GM18498 (cell line): ENCODE data around the gene DVL1.
"Not testable (repeated sequence)": the region's sequence is repeated elsewhere in the genome, so short reads cannot be mapped to it uniquely, and the experiment has no call there.

ENCODE experiments used
- ATAC-seq: cut with Tn5 transposase; IDR thresholded peaks from one replicate; pipeline ENCODE4 v1.9.1; 2021; ENCODE audit warnings: mild to moderate bottlenecking, moderate library complexity; ENCODE audit not compliant: unreplicated experiment

The DVL1 gene

DNA sequence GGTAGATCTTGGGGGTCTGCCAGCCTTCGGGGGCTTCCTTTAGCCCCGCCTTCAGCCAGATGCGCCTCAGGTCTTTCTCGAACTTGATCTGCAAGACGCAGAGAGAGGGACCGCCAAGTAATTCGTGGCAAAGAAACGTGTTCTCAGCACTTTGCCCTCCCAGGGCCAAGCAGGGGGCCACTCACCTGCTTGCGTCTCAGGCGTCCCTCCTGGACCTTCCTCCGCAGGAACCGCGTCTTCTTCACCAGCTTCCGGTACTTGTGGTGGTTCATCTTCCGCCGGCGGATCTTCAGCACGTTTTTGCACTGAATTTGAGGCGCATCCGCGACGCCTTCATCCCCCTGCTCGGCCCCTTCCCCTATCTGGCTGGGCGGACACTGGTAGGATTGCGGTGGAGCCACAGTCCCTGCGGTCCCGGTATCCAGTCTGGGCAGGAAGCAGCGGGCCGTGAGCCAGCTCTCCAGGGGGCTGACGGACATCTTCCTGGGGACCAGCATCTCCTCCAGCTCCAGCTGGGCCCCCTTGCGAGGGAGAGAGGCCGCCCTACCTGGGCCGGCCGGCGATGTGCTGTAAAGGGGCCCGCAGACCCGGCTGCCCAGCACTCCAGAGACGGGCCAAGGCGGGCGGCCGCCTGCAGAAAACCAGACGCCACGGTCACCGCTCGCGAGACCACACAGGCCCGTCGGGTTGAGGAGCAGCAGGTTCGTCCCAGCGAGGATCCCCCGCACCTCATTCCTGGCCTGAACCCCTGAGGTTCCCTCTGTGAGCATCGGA lies 24.8 kb upstream of the DVL1 start:
- ATAC-seq, result no peak

- no peak for ATAC-seq
Measured at GRCh38 chr1:1373051-1373814, 24.0 kb upstream of the DVL1 start.

DNA sequence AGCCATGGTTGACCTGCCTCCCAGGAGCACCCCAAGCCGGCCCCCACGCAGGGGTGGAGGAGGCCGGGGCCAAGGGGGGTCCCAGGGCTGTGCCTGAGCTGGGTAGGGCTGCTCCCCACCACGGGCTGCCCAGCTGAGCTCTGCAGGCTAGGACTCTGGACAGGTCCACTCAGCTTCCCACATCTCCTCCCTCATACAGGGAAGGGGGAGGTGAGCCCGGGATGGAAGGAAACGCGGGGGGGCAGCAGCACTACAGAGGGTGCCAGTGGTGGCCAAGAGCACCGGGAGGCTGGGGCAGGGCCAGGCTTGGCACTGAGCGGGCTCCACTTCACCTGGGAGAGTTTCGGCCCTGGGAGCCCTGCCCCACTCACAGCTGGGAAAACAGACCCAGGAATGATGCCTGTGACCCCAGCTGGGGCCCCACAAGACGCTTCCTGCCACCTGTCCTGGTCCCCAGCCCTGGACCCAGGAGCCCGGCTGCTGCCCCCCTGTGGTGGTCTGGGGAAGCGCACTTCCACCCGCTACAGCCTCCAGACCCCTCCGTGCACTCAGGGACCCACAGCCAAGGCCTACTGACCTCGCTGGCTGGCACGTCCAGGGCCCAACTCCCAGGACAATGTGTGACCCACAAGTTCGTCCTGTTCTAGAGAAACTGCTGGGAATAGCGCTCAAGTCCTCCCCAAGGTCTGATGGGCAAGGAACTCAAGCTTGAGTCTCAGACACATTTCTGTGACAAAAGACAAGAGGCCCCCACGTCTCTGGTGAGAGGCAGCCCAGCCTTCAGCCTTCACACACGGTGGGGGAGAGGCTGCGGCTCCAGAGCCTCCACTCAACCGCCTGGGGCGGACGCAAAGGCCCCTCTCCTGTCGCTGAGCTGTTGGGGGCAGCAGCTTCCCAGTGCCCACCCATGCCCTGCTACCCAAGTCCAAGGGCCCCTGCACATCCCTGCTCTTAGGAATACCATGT lies 22.8 kb upstream of the DVL1 start:
- no peak for ATAC-seq

DNA sequence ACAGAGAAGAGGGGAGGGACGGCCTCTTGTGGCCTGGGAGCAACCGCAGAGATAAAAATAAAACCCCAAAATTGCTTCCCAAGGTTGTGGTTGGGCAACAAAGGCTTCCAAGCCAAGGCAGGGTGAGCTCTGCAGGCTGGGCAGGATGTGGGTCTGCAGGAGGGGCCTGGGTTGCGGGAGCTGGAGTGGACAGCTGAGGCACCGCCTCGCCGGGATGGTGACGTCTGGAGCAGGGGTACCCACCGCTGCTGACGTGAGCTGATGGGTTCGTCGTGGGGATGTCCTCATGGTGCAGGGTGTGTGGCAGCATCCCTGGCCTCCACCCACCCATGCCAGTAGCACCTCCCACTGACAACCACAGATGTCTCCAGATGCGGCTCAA lies 22.1 kb upstream of the DVL1 start:
- ATAC-seq, result no peak

DNA sequence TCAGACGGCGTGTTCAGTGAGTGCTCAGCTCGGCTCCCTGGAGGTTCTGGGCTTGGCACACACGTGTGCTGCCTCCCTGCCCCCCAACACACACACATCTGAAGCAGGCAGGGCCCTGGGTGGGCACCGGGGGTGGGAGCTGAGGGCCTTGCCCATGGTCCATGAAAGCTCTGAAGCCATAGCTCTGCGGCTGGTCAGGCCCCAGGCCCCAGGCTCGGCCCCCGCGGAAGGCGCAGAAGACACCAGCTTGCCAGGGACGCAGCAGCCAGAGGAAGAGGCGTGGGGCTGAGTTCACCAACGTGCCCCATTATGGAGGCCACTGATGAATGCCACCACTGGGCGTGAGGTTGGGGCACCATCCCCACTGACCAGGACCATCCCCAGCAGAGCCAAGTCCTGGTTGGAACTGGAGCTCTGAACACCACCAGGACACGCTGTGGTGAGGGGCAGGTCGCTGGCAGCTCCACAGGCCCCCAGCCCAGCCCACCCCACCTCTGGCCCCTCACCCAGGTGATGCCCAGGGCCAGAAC lies 21.6 kb upstream of the DVL1 start:
- ATAC-seq, result no peak

- not testable (repeated sequence) for ATAC-seq
Measured at GRCh38 chr1:1370094-1370493, 20.9 kb upstream of the DVL1 start.

GRCh38 chr1:1367315-1367714 lies 18.1 kb upstream of the DVL1 start:
- no peak for ATAC-seq

DNA sequence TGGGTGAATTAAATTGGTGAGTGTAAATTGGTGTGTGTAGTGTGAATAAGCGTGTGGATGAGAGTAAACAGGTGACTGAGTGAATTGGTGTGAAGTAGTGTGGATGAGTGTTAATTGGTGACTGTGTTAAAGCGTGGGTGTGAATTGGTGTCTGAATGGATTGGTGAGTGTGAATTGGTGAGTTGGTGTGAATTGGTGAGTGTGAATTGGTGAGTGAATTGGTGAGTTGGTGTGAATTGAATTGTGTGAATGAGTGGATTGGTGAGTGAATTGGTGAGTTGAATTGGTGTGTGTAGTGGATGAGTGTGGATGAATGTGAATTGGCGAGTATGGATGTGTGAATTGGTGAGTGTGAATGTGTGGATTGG lies 17.5 kb upstream of the DVL1 start:
- no peak for ATAC-seq

DNA sequence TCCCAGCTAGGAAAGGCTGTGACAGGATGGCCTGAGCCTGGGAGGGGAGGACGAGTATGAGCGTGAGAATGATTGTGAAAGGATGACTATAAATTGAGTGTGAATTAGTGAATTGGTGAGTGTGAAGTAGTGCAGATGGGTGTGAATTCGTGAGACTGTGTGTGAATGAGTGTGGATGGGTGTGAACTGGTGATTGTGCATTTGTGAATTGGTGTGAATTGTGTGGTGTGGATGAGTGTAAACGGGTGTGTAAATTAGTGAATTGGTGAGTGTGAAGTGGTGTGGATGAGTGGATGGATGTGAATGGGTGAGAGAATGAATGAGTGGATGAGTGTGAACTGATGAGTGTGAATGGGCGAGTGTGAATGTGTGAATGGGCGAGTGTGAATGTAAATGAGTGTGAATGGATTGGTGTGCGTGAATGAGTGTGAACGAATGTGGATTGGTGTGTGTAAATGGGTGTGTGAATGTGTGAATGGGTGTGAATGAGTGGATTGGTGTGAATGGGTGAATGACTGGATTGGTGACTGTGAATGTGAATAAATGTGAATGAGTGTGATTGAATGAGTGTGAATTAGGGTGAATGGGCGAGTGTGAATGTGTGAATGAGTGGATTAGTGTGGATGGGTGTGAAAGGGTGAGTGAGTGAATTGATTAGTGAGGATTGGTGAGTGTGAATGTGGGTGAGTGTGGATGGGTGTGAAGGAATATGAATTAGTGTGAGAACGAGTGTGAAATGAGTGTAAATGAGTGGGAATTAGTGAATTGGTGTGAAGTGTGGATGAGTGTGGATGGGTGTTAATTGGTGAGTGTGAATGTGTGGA lies 16.9 kb upstream of the DVL1 start:
- no peak for ATAC-seq

DNA sequence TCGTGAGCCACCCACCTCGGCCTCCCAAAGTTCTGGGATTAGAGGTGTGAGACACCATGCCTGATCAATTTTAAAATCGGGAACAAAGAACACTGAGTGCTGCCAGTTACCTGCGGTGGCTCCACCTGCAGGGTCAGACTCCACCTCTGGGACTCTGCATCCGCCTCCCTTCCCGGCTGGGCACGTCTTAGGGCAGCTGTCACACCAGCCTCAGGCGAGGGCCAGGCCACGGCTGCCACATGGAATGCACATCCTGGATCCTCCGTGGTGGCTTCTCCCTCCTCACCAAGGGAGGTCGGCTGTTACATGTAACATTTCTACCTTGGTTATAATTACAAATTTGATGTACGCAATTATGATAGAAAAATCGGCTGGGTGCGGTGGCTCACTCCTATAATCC lies 15.0 kb upstream of the DVL1 start:
- no peak for ATAC-seq

DNA sequence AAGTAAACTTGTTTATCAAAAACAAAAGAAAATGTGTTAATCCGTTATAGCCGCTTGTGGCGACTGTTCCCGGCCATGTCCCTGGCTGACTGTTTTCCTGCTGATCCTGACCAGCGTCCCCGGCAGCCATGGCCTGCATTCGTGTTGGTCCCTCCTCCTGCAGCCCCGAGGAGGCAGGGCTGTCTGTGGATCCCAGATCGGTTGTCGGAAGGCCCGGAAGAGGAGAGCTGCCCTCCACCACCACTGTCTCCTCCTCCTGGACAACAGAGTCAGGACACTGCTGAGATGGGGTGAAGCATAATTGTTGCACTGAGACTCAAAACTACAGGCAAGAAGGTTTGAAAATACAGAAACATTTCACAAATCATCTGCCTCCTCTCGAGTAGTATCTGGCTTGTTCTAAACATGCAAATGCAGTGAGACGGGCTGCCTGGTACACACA lies 12.8 kb upstream of the DVL1 start:
- ATAC-seq, result no peak

GRCh38 chr1:1361233-1361981 lies 12.2 kb upstream of the DVL1 start:
- ATAC-seq, result no peak

GRCh38 chr1:1360506-1361169 lies 11.4 kb upstream of the DVL1 start:
- ATAC-seq, result no peak

DNA sequence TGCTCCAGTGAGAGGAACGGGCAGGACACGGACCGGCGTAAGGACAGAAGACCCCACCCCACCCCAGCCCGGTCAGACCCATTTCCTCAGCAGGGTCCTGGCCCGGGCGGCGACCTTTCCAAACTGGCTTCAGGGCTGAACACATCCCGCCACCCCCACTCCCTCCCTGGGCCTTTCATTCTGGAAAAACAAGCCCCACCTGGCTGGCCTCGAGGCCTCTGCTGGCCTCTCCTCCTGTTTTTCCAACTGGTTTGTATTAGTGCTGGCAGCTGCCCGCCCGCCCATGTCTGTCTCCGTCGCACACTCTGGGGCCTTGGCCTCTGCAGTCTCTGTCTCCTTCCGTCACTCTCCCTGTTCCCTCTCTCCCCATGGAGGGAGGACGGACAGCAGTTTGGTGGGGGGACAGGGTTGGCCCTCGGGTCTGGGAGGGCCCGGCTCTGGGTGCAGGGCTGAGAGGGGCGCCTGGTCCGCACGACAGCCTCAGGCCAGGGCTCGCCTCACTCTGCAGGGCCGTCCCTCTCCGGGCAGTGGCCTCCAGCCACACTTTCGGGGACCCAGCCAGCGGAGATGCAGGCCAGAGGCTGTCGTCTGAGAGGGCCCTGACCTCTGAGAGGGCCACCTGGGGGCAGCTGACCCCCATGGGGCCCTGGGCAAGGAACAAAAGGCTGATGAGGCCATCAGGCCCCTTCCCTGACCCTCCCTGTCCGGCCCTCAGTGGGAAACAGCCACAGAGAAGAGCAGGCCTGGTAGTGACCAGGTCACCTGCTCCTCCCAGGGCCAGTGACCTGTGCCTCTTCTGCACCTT lies 10.6 kb upstream of the DVL1 start:
- ATAC-seq, result no peak

- no peak for ATAC-seq
Measured at GRCh38 chr1:1359308-1359663, 10.1 kb upstream of the DVL1 start.

- no peak for ATAC-seq
Measured at GRCh38 chr1:1358433-1359271, 9.4 kb upstream of the DVL1 start, which contains the start of gene MXRA8. MXRA8 (minus strand) TSS chr1:1358555; CDS start chr1:1358504, 51 bp downstream.

DNA sequence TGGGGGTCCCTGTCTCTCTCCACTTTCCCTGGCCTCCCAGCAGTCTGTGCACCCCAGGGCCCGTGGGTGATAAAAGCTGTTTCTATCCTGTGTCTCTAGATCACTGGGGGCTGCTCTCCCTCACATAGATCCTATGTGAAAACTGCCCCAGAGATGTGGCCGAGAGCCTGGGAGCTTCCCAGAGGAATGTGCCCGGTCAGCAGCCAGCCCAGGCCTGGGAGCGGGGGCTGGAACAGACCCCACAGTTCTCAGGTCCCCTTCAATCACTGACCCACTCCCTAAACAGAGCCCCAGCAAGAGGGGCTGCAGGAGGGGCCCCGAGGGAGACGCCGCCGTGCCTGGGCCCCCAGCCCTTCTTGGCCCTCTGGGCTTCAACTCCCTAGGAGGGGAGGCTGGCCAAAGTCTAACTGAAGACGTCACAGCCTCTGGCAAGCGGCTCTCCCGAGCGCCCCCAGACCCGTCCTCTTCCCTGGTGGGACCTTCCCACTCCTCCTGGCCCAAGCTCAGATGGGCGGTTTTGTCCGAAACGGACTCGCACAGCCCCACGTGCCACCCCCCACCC lies 8.7 kb upstream of the DVL1 start:
- no peak for ATAC-seq
